GM12864 (cell line): ENCODE results near the gene FRMPD1.

ENCODE experiments used
- DNase-seq: peaks from one replicate; pipeline ENCODE4 v3.0.0-alpha.2; 2011; ENCODE audit warnings: low read depth
- H3K4me3 ChIP-seq: 2 replicates; pipeline ENCODE4 v1.5.1; 2011; ENCODE audit warnings: mild to moderate bottlenecking, low read depth, low read length, control low read depth
- TF ChIP-seq, protein P1 (sequence below): IDR thresholded peaks from 2 replicates; pipeline ENCODE4 v1.5.1; 2011; ENCODE audit warnings: low read depth, mild to moderate bottlenecking, moderate library complexity, low read length, control low read depth, inconsistent platforms; ENCODE audit errors: missing control alignments

Gene FRMPD1

DNA sequence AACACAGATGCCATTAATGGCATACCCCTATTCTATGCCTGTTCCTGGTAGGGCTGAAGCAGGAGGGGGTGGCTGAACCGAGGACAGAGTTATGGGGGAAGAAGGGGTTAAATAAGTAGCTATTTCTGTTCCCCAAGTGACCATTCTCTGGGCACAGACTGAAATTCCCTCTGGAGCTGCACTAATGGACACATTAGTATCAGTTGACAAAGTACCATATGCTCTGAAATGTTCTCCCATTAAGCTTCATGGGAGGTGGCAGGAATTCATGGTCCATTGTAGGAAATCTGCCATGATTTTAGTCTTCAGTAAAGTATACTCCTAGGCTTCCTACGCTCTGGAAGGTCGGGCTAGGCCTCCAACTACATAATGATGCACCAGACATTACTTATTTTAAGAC, 10.5 kb upstream of the FRMPD1 start:
- TF ChIP-seq, protein P1, sequence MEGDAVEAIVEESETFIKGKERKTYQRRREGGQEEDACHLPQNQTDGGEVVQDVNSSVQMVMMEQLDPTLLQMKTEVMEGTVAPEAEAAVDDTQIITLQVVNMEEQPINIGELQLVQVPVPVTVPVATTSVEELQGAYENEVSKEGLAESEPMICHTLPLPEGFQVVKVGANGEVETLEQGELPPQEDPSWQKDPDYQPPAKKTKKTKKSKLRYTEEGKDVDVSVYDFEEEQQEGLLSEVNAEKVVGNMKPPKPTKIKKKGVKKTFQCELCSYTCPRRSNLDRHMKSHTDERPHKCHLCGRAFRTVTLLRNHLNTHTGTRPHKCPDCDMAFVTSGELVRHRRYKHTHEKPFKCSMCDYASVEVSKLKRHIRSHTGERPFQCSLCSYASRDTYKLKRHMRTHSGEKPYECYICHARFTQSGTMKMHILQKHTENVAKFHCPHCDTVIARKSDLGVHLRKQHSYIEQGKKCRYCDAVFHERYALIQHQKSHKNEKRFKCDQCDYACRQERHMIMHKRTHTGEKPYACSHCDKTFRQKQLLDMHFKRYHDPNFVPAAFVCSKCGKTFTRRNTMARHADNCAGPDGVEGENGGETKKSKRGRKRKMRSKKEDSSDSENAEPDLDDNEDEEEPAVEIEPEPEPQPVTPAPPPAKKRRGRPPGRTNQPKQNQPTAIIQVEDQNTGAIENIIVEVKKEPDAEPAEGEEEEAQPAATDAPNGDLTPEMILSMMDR, result no peak

DNA sequence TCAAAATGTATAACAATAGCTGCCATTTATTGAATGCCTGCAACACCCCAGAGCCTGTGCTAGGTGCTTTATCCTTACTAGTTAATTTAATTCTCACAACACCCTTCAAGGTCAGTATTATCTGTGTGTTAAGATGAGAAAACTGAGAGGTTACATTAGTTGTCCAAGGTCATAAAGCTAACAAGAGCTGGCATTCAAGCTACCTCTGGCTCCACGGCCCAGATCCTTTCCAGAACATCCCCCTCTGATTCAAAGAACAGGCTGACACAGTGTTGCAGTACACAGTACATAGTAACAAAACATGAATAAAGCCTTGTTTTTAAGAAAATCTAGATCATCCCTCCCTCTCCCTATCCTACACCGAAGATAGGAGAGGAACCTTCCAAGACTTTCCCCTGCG, 9.4 kb upstream of the FRMPD1 start:
- TF ChIP-seq, protein P1, result no peak
- DNase-seq, result no peak
- H3K4me3 ChIP-seq, result no peak overlapping the region

More for the DNA sequence above, 10.5 kb upstream of the FRMPD1 start:
- no peak for DNase-seq
- H3K4me3 ChIP-seq, result no peak overlapping the region

DNA sequence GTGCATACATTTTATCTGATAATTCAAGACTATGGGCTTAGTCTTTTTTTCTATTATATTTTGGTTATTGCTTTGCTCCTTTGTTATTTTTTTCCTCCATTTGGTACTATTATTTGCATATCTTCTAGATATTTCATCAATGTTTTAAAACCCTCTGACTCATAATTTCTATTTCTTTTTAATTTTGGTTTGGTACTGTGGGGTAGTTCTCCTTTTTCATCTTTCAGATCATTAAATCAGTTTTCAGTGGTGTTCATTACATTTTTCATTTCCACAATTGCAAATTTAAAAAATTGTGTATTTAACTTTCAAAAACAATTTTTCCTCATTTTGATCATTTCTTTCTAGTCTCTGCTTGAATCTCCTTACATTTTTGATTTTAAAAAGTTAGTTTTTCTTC, 7.5 kb upstream of the FRMPD1 start:
- DNase-seq, result no peak
- TF ChIP-seq, protein P1, result no peak
- no peak overlapping the region for H3K4me3 ChIP-seq

DNA sequence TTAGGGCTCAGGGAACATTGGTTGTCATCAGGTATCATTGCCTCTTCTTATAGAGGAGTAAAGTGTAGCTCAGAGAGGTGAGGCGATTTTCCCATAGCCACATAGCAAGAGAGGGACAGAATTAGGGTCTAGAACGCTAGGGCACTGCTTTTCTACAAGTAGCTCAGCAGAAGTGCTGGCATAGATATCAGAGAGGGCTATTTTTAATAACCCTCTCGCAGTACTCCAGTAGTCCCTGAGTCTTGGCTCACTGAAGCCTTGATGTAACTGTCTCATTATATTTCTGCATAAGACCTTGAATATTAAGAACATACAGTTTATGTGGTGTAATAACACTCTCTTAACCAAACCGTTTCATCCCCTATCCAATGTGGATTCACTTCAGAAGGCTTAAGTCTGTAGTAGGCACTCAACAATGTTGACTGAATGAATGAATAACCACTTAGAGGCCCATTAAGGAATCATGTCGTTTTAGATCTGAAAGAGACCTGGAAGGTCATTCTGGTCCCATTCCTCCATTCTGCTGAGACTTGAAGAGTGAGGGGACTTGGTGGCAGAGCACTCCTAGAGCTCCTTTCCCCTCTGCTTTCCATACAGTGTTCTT, 4.7 kb upstream of the FRMPD1 start:
- no peak overlapping the region for H3K4me3 ChIP-seq
- no peak for DNase-seq
- TF ChIP-seq, protein P1, result no peak

DNA sequence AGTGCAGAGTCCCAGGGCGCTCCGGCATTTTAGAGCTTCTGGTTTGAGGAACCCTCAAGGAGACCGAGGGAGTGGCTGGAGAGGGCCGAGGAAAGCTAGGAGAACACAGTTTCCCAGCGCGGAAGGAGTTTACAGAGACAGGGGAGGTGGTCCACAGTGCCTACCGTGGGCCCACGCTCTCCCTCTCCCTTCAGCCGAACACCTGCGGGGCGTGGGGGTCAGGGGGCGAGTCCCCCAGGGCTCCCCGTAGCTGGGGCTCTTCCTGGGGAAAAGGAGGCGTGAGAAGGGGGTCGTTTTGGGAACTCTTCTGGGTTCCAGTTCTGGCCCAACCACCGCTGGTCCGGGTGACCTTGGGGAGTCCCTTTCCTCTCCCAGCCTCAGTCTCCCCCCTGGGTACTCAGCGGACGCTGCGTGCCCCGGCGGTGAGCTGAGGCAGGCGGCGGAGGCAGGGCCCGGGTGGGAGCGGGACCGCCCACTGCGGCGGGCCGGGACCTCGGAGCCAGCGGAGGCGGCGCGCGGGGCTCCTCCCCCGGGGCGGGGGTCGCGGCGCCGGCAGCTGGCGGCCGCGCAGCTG, 368 bp upstream of the FRMPD1 start:
- DNase-seq, result no peak
- TF ChIP-seq, protein P1, result no peak
- H3K4me3 ChIP-seq, result peak overlapping the region; percentile 9; the same call in 1 of the 2 replicates

DNA sequence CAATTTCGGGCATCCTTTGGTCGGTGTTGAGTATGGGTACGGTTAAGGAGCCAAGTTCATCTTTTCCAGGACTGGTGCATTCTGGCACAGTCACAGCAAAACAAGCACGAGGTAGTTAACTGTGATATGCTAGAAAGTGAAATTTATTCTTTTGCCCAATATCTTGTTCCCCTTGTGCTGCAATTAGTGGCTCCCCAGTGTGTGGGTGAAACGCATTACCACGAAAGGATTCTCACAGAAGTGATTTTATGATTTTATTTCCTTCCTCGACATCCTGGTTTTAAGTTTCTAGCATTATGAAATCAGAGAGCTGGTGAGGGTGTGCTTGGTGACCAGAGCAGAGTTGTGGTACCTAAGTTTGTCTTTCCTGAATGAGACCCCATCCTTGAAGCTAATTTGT, 1.5 kb downstream of the FRMPD1 start:
- TF ChIP-seq, protein P1, result no peak
- H3K4me3 ChIP-seq, result no peak overlapping the region
- DNase-seq, result no peak

DNA sequence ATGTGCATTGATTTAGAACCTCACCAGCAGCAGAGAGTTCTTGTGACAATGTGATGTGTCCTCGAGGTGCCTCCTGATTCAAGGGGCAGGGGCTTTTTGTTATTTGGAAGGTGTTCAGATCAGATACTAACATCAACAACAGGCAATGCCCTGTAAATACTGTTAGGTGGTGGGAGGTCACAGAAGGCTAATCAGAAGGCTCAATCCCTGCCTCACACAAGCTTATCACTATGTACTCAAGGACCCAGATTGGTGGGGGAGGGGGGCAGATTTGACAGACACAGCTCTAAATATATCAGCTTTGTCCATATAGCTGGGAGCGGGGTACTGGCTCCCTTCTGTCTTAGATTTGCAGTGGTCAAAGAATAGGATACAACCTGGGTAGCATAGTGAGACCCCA, 2.6 kb downstream of the FRMPD1 start:
- no peak for DNase-seq
- no peak overlapping the region for H3K4me3 ChIP-seq
- TF ChIP-seq, protein P1, result no peak
